Activated CD4-positive, CD25-positive, alpha-beta regulatory T cell (primary cell): ENCODE results near the gene CLSTN2.

Experiments used
- DNase-seq, 4 experiments: peaks; one replicate each; lab custom pipeline; 2025; lab: John Stamatoyannopoulos, UW

CLSTN2 gene

DNA sequence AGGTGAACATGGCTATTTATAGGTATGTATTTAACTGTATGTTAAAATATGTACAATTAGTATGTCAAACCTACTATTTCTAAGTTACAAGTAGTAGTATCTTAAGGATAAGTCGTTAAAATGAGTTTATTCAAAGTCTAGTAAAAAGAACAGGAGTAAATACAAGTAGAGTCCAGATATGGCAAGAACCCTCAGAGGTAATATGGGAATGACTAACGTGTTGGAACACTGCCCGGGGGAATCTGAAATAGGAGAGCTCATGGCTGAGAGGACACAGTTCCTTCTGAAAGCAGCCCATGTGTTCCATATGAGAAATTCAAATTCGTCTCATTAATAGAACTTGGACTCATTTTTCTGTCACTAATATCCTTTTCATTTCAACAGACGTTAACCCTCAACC, 158.8 kb downstream of the CLSTN2 start:
- DNase-seq: no peak

- DNase-seq: no peak
These were observed 159.5 kb downstream of the CLSTN2 start for GRCh38 chr3:140094487-140094886.

DNA sequence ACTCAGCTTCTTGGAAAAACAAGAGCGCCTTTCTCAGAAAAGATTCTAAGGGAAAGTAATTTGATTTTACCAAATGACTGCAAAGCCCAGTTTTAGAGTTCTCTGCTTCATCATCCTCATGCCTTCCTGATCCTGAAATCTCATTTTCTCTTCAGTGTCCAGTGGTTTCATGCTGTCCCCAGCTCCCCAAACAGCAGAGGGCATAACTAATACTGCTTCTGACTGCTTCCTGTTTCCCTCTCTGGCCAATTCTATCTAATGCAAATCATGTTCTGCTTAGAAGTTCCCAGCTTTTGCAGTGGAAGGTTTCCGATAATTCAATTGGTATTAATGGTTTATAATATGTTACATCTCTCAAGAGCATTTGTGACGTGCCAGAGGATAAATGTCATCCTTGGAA, 161.1 kb downstream of the CLSTN2 start:
- DNase-seq: no peak

GRCh38 chr3:140097874-140098635, 163.1 kb downstream of the CLSTN2 start:
- DNase-seq: no peak

DNA sequence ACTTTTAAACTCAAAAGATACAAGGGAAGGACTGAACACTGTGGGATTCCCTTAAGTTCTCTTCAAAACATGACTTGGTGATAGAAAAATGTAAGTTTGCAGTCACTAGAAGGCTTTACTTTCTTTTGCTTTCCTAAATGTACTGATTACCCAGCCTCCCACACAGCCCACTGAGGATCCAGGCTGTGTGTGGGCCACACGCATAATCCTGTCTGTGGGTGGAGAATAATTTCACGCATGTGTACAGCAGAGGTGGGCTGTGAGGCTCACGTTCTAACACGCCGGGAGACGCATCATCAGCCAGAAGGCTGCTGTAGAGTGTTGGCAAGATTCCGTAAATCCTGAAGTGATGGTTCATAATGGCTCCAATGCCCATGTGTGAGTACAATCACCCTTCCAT, 165.5 kb downstream of the CLSTN2 start:
- no peak for DNase-seq

DNA sequence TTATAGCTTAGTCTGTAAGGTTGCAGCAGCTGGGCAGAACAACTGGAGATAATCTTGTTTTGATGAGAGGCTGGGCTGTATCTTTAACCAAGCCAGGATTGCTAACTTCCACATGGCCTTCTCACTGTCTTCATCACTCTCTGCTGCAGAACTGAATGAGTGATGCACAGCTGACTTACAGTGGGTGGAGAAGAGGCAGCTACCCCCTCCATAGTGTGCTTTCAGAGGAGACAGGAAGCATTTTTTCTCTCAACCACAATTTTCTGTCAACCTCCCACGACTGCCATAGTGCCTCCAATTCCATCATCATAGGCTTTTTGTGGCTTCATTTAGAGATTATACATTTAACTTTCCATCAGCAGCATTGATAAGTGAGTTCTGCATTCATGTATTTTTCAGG, 168.2 kb downstream of the CLSTN2 start:
- no peak for DNase-seq

DNA sequence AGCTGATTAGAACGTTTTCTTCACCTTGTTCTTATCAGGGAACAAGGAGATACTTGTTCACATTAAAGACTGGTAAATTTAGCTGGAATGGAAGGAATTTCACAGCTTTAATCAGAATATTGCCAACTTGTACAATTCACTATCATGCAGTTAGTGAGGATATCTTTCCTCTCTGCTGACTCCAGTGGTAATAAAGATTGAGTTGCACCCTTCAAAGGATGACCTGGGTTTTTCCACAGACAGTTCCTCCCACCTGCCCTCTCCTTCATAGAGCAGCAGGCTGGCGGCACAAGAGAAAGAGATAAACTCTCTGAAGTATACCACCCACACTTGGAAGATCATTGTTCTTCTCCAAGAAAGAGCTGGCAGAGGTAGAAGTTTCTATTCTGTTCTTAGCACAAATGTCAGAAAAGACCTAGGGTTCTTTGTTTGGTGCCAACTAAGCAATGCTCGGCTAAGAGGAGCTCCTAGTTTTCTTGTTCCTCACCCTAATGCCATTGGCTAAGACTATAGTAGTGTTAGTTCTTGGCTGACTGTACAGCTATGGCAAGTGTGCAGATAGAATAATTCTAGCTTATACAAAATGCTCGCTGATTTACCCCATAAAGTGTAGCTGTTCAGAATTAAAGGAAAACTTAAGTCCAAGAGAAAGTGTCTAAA, 169.1 kb downstream of the CLSTN2 start:
- DNase-seq: no peak

DNA sequence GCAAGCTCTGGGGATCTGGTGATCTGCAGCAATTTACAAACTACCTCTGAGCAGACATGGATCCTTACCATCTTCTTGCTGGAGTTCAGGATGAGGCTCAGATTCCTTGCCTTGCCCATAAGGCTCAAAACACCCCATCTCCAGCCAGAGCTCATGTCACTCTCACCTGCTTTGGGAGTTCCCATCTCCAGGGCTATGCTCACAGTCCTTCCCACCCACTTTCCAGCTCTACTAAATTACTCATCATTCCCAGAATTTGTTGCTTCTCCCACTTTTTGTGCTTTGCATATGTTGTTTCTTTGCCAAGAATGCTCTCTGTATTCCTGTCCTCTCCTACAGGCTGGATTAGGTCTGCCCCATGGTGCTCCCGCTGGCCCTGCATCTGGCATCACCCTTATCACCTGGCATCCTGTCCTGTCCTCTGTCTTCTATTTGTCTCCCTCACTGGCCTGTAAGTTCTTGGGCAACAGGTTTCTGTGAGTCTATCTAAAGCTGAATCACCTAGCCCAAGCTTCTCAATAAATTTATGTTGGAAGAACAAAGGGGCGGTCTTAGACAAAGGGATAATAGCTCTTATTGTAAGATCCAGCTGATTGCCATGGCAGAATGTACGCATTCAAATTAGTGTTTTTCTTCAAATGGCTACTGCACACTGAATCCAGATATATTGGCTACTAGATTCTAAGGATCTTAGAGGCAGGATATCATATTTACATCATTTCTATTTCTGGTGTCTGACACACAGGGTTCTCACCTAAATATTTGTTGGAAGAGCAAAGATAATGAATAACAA, 179.2 kb downstream of the CLSTN2 start:
- no peak for DNase-seq

- no peak for DNase-seq
These were observed 179.8 kb downstream of the CLSTN2 start for GRCh38 chr3:140114789-140115080.

GRCh38 chr3:140117096-140117526, 182.1 kb downstream of the CLSTN2 start:
- no peak for DNase-seq

GRCh38 chr3:140122183-140122582, 187.2 kb downstream of the CLSTN2 start:
- no peak for DNase-seq

- no peak for DNase-seq
These were observed 193.2 kb downstream of the CLSTN2 start for GRCh38 chr3:140128217-140128616.

GRCh38 chr3:140128631-140129030, 193.6 kb downstream of the CLSTN2 start:
- DNase-seq: no peak

DNA sequence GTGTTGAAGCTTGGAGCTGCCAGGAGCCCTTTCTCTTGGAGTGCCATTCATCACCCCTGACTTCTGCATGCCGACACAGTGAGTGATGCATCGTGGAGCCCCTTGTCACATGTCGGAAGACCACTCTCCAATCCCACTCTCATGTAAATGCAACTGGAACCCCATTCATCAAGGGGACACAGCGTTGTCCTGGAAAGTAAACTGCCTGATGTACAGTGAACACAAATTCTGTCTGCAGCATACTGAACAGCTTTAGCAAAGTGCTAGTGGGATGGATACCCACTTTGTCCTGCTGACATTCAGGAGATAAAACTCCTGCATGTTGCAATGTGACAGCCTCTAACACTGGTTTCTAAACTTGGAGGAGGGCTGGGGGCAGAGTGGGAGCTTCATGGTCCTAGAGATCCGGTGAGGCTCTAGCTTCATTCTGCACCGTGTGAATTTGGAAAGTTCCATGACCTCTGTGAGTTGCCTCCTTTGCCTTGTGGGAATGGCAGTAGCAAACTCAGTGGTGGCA, 194.8 kb downstream of the CLSTN2 start:
- DNase-seq: no peak

- DNase-seq: no peak
These were observed 196.9 kb downstream of the CLSTN2 start for GRCh38 chr3:140131895-140132294.

- DNase-seq: no peak
These were observed 199.4 kb downstream of the CLSTN2 start for GRCh38 chr3:140134231-140134965.

GRCh38 chr3:140135461-140135860, 200.5 kb downstream of the CLSTN2 start:
- DNase-seq: no peak

GRCh38 chr3:140143367-140144069, 208.5 kb downstream of the CLSTN2 start:
- DNase-seq: no peak

- no peak for DNase-seq
These were observed 210.5 kb downstream of the CLSTN2 start for GRCh38 chr3:140145528-140145927.

DNA sequence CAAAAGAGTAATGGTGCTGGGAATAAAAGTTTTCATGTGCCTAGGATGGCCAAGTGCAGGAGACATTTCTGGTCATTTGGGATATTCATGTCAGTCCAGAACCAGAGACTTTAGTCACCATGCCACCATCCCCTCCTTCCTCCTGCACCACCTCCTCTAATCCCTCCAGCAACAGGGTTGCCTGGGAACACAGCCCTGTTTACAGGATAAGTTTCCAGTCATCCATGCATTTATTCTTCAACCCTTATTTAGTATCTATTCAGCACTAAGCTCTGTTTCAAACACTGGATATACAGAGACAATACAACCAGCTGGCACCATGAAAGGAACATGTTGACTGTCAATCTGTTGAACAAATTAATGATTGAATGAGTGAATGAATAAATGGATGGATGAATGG, 211.7 kb downstream of the CLSTN2 start:
- DNase-seq: no peak

DNA sequence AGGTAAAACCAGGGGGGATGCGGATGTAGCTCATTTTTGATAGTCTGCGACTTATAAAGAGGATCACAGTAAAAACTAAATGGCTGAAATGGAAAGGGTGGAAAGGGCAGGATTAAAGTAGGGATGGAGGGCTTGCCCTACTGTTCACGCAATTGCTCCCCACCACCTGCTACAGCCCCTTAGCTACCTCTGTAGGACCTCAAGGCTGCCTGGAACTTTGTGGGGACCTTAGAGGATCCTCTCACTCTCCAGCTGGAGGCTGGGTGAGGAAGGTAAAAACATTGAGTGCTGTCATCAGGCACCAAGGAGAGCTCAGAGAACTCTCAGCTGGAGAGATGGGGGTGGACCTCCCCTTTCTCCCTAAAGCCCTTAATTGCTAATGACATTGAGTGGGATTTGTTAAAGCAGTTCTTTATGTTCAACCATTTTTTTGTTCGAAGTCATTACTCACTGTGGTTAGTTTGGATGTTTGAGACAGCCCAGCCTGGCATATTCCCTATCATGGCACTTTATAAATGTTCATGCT, 213.0 kb downstream of the CLSTN2 start:
- no peak for DNase-seq
